Measurements from ENCODE around the gene FLT4. TPM values are rescaled to one million over a fixed set of nuclear protein-coding genes. Genes with fewer than 3 reads are reported as not detected.

FLT4 gene
- total and polyA plus RNA-seq, 12 donors = 3.3 to 80.1 (median 25.5) TPM

DNA sequence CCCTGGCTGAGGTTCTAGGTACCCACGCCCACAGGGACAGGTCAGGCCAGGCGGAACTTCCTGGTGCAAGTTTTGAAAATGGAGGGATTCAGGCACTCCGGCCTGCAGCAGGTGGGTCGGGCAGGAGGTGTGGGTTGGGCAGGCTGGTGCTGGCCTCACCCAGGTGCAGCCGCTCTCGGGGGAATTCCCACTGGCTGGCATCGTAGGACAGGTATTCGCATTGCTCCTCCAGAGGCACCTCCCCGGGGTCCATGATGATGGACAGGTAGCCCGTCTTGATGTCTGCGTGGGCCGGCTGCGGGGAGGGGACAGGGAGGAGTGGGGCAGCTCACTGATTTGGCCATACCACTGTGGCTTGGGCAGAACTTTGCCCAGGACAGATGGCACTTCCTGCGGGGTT lies 29.4 kb downstream of the FLT4 start:
- WGBS, 4 donors = 89 to 97% (median 93%) methylated on average over 5 to 14 of the region's 14 CpGs
- no peak for DNase-seq
- H3K27ac ChIP-seq = no peak overlapping the region
- intact Hi-C loops (cut with DNase I) = no loop called here
- no peak for TF ChIP-seq POLR2A (IDR thresholded peaks at IDR 0.05)
- TF ChIP-seq, protein P1, sequence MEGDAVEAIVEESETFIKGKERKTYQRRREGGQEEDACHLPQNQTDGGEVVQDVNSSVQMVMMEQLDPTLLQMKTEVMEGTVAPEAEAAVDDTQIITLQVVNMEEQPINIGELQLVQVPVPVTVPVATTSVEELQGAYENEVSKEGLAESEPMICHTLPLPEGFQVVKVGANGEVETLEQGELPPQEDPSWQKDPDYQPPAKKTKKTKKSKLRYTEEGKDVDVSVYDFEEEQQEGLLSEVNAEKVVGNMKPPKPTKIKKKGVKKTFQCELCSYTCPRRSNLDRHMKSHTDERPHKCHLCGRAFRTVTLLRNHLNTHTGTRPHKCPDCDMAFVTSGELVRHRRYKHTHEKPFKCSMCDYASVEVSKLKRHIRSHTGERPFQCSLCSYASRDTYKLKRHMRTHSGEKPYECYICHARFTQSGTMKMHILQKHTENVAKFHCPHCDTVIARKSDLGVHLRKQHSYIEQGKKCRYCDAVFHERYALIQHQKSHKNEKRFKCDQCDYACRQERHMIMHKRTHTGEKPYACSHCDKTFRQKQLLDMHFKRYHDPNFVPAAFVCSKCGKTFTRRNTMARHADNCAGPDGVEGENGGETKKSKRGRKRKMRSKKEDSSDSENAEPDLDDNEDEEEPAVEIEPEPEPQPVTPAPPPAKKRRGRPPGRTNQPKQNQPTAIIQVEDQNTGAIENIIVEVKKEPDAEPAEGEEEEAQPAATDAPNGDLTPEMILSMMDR (IDR thresholded peaks at IDR 0.05) = no peak
- H3K4me3 ChIP-seq = no peak overlapping the region
- no peaks in the 10 kb centered on the region for H3K36me3 ChIP-seq (replicated peaks in 1 of 2)
- H3K4me1 ChIP-seq (replicated peaks in 1 of 2) = no peaks in the 10 kb centered on the region
- no peaks in the 10 kb centered on the region for H3K9me3 ChIP-seq (replicated peaks in 1 of 3)
- peaks cover 8% of the 10 kb centered on the region for H3K27me3 ChIP-seq

DNA sequence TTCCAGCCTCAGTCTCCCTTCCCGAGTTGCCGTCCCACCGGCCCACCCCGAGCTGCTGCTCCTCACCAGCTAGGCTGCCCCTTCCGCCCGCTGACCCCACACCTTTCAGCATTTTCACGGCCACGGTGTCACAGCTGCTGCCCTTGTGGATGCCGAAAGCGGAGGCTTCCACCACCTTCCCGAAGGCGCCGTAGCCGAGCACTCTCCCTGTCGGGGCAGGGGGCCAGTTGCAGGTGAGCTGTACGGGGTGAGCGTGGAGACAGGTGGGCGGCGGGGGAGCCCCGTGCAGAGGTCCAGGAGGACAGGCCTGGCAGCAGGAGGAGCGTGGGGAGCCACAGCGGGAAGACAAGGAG lies 29.9 kb downstream of the FLT4 start:
- intact Hi-C loops (cut with DNase I) = no loop called here
- H3K4me1 ChIP-seq (replicated peaks in 1 of 2) = no peaks in the 10 kb centered on the region
- H3K27ac ChIP-seq = no peak overlapping the region
- DNase-seq = no peak
- peaks cover 8% of the 10 kb centered on the region for H3K27me3 ChIP-seq
- WGBS, 4 donors = 74 to 85% (median 77%) methylated on average over 22 of the region's 22 CpGs
- TF ChIP-seq, protein P1 (IDR thresholded peaks at IDR 0.05) = no peak
- no peak for TF ChIP-seq POLR2A (IDR thresholded peaks at IDR 0.05)
- H3K36me3 ChIP-seq (replicated peaks in 1 of 2) = no peaks in the 10 kb centered on the region
- no peak overlapping the region for H3K4me3 ChIP-seq
- H3K9me3 ChIP-seq (replicated peaks in 1 of 3) = no peaks in the 10 kb centered on the region

DNA sequence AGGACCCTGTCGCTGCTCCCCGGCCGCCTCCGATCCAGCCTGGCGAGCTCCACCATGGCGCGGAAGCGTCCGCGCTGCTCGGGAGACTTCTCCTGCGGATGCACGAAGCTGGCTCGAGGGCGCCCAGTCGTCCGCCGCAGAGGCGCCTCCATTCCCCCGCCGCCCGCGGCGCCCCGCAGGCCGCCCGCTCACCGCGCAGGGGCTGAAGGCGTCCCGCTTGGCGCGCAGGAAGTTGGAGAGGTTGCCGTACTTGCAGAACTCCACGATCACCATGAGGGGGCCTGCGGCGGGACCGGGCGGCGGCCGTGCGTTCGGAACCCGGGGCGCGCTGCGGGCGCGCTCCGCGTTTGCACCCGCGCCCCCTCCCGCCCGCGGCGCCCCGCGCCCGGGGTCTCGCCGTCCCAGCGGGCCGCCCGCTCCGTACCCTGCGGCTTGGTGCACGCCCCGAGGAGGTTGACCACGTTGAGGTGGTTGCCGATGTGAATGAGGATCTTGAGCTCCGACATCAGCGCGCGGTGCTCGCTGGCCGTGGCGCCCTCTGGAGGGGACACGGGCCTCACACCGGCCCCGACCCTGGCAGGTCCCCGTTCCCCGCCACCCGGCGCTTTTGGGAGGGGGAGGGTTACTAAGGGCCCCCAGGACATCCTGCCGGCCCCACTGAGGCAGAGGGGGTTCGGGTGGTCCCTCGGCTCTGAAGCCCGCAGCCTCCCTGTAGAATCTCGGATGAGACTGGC lies 30.4 kb downstream of the FLT4 start:
- Histone ChIP-seq H3K27ac (no peak overlapping the region), H3K4me3 (no peak overlapping the region), H3K4me1 (replicated peaks in 1 of 2) (no peaks in the 10 kb centered on the region), H3K27me3 (peaks cover 8% of the 10 kb centered on the region), H3K9me3 (replicated peaks in 1 of 3) (no peaks in the 10 kb centered on the region), H3K36me3 (replicated peaks in 1 of 2) (no peaks in the 10 kb centered on the region)
- TF ChIP-seq POLR2A (IDR thresholded peaks at IDR 0.05) = no peak
- TF ChIP-seq, protein P1 (IDR thresholded peaks at IDR 0.05) = no peak
- intact Hi-C loops (cut with DNase I) = no loop called here
- 14 to 40% (median 25%) methylated on average over 7 to 90 of the region's 90 CpGs for WGBS, 4 donors
- DNase-seq = no peak

DNA sequence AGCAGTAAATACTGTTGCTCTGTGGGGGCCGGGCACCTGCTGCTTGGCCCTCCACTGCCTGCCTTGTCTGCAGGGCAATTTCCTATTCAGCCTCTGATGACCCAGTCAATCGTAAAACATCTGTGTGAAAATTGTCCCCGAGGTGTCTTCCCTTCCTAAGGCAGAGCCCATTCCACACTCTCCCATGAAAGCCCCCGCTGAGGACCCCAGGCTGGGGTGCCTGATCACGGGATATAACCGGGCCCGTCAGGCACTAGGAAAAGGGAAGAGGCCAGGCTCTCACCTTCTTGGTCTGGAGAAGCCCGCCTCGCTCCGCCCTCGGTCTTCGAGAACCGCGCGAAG lies 30.9 kb downstream of the FLT4 start:
- no peak overlapping the region for H3K4me3 ChIP-seq
- H3K9me3 ChIP-seq (replicated peaks in 1 of 3) = no peaks in the 10 kb centered on the region
- no peaks in the 10 kb centered on the region for H3K36me3 ChIP-seq (replicated peaks in 1 of 2)
- DNase-seq = no peak
- intact Hi-C loops (cut with DNase I) = no loop called here
- H3K27ac ChIP-seq = no peak overlapping the region
- no peaks in the 10 kb centered on the region for H3K4me1 ChIP-seq (replicated peaks in 1 of 2)
- H3K27me3 ChIP-seq = peaks cover 8% of the 10 kb centered on the region
- WGBS, 4 donors = 17 to 50% (median 28%) methylated on average over 6 to 15 of the region's 15 CpGs
- TF ChIP-seq, protein P1 (IDR thresholded peaks at IDR 0.05) = no peak
- TF ChIP-seq POLR2A (IDR thresholded peaks at IDR 0.05) = no peak
